Stimulated activated CD8-positive, alpha-beta memory T cell treated with anti-CD3 and anti-CD28 coated beads, Interleukin-7, amount 100 ng/mL, for 48 hours (primary cell): ENCODE measurements around the gene WSCD1.

Experiments used
- DNase-seq, 2 donors: peaks; one replicate each; pipeline ENCODE4 v3.0.0-alpha.2; 2020; ENCODE audit warnings: low read depth in 1 of 2; ENCODE audit errors: extremely low read depth in 1 of 2

WSCD1 gene

DNA sequence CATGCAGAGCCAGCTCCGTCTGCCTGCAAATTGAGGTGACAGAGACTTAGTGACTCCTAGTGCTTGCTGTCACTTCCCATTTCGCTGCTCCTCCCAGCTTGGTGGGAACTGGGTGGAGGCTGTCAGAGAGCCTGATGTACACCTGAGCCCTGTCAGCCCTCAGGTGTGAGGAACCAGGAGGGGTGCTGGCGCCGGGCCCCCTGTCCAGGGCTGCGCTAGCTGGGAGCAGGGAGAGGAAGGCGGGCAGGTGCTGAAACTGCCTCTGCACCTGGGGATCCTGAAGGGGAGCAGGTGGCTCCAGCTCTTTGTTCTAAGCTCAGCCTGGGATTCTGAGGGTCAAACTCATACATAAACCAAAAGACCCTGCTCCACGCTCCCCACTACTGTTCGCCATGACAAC is 10.8 kb upstream of the WSCD1 start:
- DNase-seq: no peak

DNA sequence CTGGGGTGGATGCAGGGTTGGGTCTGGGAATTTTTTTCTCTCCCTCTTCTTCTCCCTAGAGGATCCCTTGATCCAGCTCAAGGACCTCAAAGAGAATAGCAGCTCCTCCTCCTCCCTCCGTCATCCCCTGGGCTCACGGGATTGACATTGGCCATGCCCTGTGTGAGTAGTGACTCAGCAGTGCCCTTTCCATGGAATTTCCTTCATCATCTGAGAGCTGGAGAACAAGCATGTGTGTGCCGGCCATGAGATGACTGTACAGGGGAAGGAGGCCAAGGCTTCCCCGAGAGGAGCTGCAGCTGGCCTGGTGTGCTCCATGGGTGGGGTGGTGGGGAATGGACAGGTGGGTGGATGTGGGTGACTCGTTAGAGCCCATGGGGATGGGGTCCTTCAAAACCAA is 8.9 kb upstream of the WSCD1 start:
- no peak for DNase-seq

DNA sequence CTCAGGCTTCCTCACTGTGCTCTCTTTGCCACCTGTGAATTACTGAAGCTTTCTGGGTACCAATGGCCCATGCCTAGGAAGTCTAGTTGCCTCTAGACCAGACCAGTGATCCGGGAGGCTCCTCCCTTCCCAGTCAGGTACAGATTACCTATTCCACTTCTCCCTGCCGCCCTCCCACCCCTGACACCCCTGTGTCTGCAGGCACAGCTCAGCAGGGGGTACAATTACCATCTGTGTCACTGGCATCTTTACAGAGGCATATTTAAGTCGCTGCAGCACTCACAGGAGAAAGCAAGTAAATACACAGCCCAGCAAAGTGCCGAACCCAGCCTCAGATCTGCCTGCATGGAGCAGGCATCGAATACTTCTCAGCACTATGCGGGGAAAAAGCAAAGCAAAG is 5.3 kb upstream of the WSCD1 start:
- DNase-seq: no peak

DNA sequence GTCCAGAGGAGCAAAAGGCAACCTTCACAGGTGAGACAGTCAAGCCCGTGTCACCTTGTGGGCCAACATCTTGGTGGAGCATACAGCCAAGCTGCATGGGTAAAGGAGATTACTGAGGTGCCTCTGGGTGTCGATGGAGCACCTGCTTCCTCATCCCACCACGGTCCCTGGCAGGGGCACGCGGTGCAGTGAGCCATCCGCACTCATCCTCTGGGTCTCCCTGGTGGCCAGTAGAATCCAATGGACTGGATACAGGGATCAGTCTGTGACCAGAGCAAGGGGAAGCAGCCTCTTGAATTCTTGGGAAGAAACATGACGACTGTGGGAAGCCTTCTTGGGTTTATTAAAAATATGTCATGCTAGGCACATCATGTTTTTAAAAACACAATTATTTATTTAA is 4.8 kb upstream of the WSCD1 start:
- DNase-seq: no peak

DNA sequence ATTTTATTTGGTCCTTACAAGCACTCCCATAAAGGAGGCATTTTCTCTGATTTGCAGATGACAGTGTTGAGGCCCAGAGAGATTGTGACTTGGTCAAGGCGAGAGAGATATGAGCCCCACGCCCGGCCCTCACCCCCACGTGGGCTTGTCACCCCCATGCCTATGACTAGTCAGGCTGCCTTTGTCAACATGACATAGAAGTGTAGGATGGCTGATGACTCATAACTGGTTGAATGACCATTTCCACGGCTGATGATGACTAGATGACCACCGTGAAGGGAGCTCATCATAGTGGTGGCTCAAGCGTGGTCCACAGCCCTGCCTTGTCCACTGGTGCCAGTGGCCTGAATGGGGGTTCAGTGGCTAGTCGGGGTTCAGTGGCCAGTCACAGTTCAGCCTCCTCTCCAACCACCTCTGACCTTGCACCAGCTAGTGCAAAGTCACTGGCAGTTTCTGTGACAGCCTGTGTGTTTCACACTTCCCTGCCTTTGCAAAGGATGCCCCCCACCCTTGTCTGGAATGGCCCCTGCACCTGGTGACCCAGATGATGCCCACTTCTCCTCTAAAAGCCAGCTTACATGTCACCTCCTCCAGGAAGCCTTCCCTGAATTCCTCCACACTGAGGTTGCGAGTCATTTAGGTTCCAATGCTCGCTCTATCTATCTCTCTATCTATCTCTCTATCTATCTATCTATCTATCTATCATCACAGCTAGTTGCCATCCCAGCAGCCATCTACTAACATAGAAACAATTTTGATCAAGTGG is 3.8 kb upstream of the WSCD1 start:
- DNase-seq: no peak

DNA sequence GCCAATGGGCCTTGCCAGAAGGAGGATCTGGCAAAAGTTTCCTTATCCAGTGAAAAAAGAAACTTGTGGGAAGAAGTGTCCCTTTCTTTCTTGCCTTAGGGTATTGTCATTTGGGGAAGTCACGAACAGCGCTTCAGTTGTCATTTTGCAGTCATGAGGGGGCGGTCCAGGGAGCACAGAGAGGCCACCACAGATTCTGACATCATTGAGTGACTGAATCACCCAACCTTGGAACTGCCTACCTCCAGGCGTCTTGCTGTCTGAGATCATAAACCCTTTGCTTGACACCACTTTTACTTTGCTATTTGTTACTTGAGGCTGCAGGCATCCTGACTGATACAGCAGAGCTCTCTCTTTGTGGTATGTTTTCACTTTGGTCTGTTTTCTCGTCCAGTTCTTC is 3.1 kb upstream of the WSCD1 start:
- DNase-seq: no peak

DNA sequence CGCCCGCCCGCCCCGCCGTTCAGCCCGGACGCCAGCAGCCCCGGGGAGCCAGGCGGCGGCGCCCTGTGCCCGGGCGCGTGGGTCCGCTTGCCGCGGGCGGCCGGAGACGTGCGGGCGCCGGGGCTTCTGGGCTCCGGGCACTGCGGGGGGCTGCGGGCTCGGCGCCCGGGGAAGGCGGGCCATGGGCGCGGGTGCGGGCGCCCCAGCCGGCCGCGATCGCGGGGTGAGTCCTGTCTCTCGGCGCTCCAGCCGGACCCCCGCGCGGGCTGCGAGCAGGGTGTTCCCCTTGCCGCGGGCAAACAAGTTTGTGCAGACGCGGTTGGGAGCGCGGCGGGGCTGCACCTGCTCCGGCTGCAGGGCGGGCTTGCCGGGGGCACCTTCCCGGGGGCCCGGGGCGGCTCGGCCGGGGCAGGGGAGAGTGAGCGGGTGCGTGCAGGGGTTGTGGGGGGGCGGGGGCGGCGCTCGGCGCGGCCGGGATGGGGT is 292 bp downstream of the WSCD1 start:
- DNase-seq: no peak

DNA sequence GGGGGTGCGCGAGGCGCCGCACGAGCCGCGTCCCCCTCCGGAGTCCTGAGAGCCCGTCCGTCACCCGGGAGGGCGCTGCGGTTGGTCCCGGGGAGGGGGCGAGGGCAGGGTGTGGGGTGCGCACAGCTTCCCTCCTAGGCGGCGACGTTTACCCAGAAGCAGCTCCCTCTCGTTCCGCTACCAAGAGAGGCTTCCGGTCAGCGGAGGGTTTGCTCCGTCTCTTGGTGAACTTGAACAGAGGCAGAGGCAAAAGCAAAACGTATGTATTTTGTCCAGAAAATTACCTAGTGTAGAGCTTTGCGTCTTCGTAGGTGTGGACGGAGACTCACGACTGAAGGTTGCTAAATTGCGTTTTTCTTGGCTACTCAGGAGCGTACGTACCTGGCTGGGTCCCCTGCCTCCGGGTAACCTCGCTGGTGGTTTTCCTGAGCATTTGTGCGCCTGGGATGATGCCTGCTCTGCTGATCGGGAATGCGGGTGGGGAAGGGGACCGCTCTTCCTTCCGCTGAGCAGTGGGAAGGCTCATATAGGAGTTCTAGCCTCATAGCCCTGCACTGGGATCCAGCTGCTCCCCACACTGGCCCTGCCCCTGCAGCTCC is 833 bp downstream of the WSCD1 start:
- DNase-seq: no peak

DNA sequence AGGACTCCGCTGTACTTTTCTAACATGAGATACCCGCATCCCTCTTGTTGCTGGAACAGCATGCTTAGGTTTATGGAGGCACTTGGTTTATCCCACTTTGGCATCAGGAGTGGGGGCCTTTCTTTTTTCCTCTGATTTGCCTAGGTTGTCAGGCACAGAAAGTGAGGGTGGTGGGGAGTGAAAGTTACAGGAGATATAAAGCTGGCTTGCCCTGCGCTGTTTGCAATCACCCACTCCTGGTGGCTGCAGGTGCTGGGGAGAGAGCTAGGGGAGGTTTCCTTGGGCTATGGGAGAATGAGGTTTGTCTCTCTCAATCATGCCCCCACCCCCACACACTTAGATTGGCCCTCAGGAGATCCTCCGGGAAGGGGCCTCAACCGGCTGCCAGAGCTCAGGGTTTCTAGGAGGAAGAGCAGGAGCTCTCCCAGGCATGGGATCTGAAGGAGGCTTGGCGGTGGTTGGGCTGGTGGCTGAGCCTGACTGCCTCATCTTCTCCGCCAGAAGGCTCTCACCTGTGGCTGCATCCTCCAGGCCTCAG is 1.4 kb downstream of the WSCD1 start:
- DNase-seq: no peak

DNA sequence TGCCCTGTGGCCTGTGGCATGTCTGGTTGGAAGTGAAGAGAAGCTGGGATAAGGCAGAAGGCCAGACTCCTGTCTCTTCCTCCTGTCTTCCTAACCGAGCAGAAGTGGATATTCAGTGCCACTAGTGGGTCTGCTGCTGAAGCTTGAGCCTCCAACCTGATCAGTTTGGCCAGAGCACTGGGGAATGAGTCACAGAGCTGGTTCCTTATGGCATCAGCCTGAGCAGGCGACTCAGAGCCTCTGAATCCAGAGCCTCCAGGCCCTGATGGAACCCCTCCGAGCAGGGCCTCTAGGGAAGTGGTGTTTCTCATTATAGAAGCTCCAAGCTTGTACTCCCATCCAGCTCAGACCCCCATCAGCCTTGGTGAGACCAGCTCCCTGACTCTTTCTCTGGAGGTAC is 2.0 kb downstream of the WSCD1 start:
- DNase-seq: no peak

DNA sequence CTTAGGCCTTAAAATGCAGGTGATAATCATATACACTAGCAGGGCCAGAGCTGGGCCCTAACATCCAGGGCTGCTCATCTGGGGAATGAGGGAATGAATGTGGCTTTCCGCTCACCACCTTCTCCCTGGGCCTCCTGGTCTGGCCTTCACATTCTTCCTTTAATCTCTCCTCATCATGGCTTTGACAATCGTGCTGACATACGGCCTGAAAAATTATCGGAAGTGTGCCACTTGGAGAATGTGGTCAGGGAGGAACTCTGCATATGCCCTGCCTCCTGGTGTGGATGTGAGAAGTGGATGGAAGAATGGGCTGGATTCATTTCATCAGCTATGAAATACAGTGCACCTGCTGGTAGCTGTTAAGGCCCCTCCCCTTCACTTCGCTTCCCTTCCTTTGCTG is 2.4 kb downstream of the WSCD1 start:
- no peak for DNase-seq

DNA sequence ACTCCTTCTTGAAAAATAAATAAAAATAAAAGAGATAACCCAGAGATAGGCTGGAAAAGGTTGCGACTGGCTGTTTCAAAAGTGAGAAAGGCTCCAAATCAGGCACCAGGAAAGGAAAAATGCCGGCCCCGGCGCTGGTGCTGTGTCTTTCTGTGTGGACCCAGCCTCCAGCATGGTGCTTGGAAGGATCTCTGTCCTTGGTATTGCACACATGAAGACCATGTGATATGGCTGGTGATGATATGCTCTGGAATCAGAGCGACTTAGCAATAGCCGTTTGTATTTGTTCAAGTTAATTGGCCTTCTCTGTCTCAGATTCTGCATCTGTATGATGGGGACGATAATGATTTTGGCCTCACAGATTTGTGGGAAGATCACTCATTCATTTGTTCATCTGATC is 3.4 kb downstream of the WSCD1 start:
- no peak for DNase-seq

DNA sequence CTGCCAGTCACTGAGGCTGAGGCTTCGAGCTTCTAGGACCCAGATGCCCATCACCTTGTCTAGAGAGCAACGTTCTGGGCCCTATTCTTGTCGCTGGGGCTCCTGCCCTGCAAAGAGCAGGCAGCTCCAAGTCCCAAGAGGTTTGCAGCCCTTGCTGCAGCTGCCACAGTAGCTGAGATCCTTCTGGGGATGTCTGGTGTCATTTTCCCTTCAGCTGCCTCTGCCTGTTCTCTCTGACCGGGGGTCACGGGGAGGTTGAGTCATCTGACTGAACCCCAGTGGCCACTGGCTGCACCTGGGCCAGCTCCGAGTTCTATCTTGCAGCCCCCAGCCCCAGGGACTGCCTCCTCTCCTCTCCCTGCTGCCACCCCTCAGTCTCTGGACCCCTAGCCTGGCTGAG is 4.9 kb downstream of the WSCD1 start:
- no peak for DNase-seq

DNA sequence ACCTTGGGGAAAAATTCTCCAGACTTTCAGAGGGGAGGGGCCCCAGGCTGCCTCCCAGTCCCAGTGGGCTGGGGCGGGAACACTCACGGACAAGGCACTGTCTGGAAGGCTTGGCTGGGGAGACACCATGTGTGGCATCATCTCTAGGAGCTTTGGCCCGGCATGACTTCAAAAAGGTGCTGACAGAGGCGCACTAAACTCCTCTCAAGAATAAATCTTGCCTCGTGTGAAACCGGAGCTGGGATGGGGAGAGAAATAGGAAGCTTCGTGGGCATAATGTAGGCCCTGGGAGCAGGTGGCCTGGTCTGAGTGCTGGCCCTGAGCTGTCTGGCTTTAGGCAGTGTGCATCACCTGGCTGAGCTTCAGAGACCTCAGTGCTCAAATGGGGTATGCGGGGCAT is 5.7 kb downstream of the WSCD1 start:
- DNase-seq: no peak

DNA sequence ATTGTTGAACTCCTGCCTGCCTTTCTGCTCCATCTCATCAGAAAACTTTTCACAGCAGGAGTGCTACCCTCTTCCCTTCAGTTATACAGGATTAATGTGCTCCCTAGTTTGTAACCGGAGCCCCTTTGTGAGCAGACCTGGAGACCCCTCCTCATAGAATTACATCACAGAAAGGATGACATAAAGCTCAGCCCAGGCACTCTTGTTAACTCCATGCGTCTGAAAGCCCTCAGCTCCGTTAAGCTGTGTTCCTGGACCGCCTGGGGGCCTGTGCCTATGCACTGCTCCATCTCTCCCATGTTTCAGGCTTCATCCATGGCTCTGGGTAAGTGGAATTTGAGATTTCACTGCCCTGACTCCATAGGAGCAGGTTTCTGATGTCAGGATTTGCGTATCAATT is 7.6 kb downstream of the WSCD1 start:
- DNase-seq: no peak

DNA sequence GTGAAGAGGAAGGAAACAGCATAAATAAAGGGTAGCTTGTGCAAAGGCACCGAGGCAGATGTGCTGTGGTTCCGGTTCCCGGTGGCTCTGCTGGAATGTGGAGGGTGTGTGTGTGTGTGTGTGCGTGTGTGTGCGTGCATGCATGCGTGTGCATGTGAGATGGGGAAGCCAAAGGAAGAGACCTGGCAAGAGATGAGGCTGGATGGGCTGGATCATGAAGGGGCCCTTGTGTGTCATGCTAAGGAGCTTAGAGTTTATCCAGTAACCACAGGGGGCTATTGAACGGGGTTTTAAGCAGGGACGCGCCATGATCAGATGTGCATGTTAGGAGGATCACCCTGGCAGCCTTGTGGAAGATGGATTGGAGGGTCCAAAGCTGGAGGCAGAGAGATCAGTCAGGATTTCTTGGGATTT is 8.3 kb downstream of the WSCD1 start:
- DNase-seq: no peak

DNA sequence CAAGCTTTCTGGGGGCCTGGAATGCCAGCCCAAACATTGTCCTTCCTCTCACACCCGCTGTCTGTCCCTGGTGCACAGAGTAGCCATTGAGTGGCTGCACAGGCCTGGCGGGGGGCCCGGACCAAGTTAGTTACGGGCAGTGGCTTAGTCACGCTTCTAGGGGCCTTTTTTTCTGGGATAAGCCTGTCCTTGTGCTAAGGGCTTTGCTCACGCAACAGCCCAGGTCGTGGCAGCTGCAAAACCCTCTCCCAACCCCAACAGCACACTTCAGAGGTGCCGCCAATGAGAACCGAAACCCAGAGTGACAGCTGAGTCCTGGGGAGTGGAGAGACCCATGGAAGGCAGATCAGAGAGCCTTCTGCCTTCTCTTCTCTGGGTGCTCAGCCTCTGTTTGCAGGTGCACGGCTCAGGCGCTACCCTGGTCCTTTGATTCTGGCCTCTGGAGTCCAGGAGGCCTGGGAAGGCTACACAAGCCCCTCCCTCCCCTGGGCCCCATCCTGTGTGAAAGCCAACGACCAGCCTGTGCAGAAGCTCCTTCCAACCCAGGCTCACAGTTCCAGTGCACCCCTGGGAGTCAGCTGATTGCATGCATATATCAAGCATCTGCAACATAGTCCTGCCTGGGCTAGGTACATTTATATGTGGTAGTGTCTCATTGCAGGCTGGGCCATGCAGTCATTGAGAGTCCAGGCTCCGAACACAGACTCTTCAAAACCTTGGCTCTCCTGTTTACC is 9.1 kb downstream of the WSCD1 start:
- no peak for DNase-seq

DNA sequence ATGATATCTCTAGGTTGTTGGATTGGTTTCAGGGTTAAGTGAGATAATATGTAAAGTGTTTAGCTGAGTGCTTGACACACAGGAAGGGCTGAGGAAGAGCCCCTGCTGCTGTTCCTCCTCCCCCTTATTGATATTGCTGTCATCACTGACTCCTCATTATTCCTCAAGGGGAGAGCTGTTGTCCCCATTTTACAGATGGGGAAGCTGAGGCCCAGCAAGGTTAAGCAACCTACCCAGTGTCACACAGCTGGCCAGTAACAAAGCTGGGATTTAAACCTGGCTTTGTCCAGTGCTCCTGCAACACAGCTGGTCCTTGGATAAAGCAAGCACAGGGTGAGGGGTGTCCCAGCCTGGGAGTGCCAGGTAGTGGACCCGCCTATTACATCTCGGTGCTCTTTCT is 9.8 kb downstream of the WSCD1 start:
- DNase-seq: no peak

DNA sequence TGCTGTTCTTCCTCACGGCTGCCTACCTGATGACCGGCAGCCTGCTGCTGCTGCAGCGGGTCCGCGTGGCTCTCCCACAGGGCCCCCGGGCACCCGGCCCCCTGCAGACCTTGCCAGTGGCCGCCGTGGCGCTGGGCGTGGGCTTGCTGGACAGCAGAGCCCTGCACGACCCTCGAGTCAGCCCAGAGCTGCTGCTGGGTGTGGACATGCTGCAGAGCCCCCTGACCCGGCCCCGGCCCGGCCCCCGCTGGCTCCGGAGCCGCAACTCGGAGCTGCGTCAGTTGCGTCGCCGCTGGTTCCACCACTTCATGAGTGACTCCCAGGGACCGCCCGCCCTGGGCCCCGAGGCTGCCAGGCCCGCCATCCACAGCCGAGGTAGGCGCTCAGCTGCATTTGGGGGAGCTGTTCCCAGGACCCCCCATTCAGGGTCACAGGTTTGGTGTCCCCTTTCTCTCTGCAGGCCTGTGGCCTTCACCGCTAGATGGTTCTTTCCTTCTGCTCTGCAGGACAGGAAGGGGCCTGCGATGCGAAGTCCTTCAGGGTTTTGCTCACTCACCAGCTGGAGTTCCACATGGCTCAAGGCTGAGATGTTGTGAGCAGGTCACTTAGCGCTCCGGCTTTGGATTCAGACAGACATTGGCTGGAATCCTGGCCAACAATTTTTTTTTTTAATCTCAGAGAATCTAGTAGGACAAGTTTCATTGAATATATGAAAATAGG is 10.7 kb downstream of the WSCD1 start:
- DNase-seq: no peak

DNA sequence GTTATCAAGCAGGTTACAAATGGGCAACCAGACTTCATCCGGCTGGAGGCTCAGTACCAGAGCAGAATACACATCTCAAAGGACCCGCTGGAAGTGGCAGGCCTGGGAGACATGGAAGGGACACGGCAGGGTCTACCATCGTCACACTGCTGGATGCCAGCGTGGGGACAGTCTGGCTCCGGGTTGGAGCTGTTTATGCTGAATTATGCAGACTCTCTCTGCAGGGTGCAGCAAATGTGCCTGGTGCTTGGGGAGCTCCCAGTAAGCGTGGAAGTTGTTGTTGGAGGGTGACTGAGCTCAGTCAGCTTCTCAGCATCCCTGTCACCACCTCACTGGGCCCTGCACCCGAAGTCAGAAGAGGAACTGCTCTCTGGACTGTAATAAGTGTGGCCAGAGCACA is 12.2 kb downstream of the WSCD1 start:
- no peak for DNase-seq
